ENCODE measurements around the gene FAM120A.

DNA sequence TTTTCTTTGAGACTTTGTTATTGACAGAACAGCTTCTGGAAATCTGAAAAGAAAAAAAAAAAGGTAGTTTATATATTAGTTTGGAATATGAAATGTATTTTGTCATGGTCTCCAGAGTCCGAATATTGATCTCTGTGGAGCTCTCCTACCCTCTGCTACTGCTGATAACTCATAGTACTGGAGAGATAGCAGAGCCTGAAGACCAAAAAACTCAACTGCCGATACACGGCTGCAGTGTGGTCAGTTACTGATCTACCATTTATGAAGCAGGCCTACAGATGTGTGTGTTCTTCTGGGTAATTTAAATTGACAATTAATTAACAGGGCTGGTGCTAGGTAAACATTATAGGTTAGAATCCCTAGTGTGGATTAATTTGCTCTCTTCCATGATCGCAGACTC, 3.8 kb upstream of the FAM120A start:
- TF ChIP-seq EZH2phosphoT487 (IDR thresholded peaks at IDR 0.05; ENCODE audit: borderline replicate concordance) (no peak), CTCF (conservative IDR thresholded peaks at IDR 0.05; ENCODE audit: low read length) (no peak)
